ENCODE measurements around the gene RBM25. TPM values are rescaled to one million over a fixed set of nuclear protein-coding genes. Genes with fewer than 3 reads are reported as not detected.
"Not testable (repeated sequence)": the region's sequence is repeated elsewhere in the genome, so short reads cannot be mapped to it uniquely, and the experiment has no call there.

The RBM25 gene
- total RNA-seq, 1 experiment from 2014 or later = 59.7 TPM

- H3K9me3 ChIP-seq (ENCODE audit: control insufficient read depth, insufficient read depth, low read depth, low read length); intact Hi-C loops (cut with micrococcal nuclease; ENCODE audit: unreplicated experiment); H3K4me3 ChIP-seq (ENCODE audit: low read depth in 2 of 2, low read length in 2 of 2); in situ Hi-C loops (cut with HindIII; ENCODE audit: low pct_unique_long_range_greater_than_20kb, low sequenced_read_pairs); H3K27ac ChIP-seq (ENCODE audit: low read length); ATAC-seq; DNase-seq (ENCODE audit: low read depth, low spot score); H3K36me3 ChIP-seq (ENCODE audit: control insufficient read depth, insufficient read depth, low read length); BruUV-seq (replicated peaks); H3K27me3 ChIP-seq (ENCODE audit: control insufficient read depth, insufficient read depth, low read length); H3K4me1 ChIP-seq (ENCODE audit: control insufficient read depth, insufficient read depth, low read length): not testable (repeated sequence)
- ChIA-PET CTCF (interaction anchor here (0.6 kb wide), 1 partner anchor 18 kb away, joined by 4 read pairs; no protein-coding TSS in a partner anchor), POLR2A (interaction anchor here (0.6 kb wide), 1 partner anchor 60 kb away, joined by 13 read pairs; no protein-coding TSS in a partner anchor)
Measured at GRCh38 chr14:73036706-73037450, 21.5 kb upstream of the RBM25 start.

GRCh38 chr14:73047808-73048207, 10.5 kb upstream of the RBM25 start:
- POLR2A ChIA-PET = no interaction called here
- no TSS peak for BruUV-seq (replicated peaks)
- Histone ChIP-seq H3K36me3 (ENCODE audit: control insufficient read depth, insufficient read depth, low read length) (no peaks in the 10 kb centered on the region), H3K9me3 (ENCODE audit: control insufficient read depth, insufficient read depth, low read depth, low read length) (no peaks in the 10 kb centered on the region), H3K4me1 (ENCODE audit: control insufficient read depth, insufficient read depth, low read length) (no peaks in the 10 kb centered on the region), H3K27ac (ENCODE audit: low read length) (no peak overlapping the region), H3K27me3 (ENCODE audit: control insufficient read depth, insufficient read depth, low read length) (no peaks in the 10 kb centered on the region), H3K4me3 (ENCODE audit: low read depth in 2 of 2, low read length in 2 of 2) (no peak overlapping the region)
- ATAC-seq (no peak), DNase-seq (ENCODE audit: low read depth, low spot score) (no peak)
- intact Hi-C loops (cut with micrococcal nuclease; ENCODE audit: unreplicated experiment) = no loop called here
- CTCF ChIA-PET = no interaction called here
- in situ Hi-C loops (cut with HindIII; ENCODE audit: low pct_unique_long_range_greater_than_20kb, low sequenced_read_pairs) = no loop called here
- TF ChIP-seq SIN3A (IDR thresholded peaks at IDR 0.05; ENCODE audit: borderline replicate concordance, insufficient read depth, low read depth, low read length) (no peak), REST (IDR thresholded peaks at IDR 0.05; ENCODE audit: insufficient read depth in 1 of 2, low read depth in 2 of 2, low read length in 1 of 2) (no peak), POLR2AphosphoS5 (IDR thresholded peaks at IDR 0.05; ENCODE audit: low read depth, low read length) (no peak), TCF7L2 (IDR thresholded peaks at IDR 0.05; ENCODE audit: low read depth, low read length) (no peak), CTCF (IDR thresholded peaks at IDR 0.05) (no peak)

- no TSS peak for BruUV-seq (replicated peaks)
- intact Hi-C loops (cut with micrococcal nuclease; ENCODE audit: unreplicated experiment) = no loop called here
- ChIA-PET CTCF (interaction anchor here (0.6 kb wide), 1 partner anchor 31 kb away, joined by 7 read pairs; no protein-coding TSS in a partner anchor), POLR2A (no interaction called here)
- no peaks in the 10 kb centered on the region for H3K27me3 ChIP-seq (ENCODE audit: control insufficient read depth, insufficient read depth, low read length)
- H3K36me3 ChIP-seq (ENCODE audit: control insufficient read depth, insufficient read depth, low read length) = no peaks in the 10 kb centered on the region
- no peaks in the 10 kb centered on the region for H3K4me1 ChIP-seq (ENCODE audit: control insufficient read depth, insufficient read depth, low read length)
- TF ChIP-seq REST (IDR thresholded peaks at IDR 0.05; ENCODE audit: insufficient read depth in 1 of 2, low read depth in 2 of 2, low read length in 1 of 2) (no peak), CTCF (IDR thresholded peaks at IDR 0.05) (no peak), TCF7L2 (IDR thresholded peaks at IDR 0.05; ENCODE audit: low read depth, low read length) (no peak), SIN3A (IDR thresholded peaks at IDR 0.05; ENCODE audit: borderline replicate concordance, insufficient read depth, low read depth, low read length) (no peak), POLR2AphosphoS5 (IDR thresholded peaks at IDR 0.05; ENCODE audit: low read depth, low read length) (no peak)
- no peaks in the 10 kb centered on the region for H3K9me3 ChIP-seq (ENCODE audit: control insufficient read depth, insufficient read depth, low read depth, low read length)
- ATAC-seq = no peak
- H3K27ac ChIP-seq (ENCODE audit: low read length) = no peak overlapping the region
- no peak overlapping the region for H3K4me3 ChIP-seq (ENCODE audit: low read depth in 2 of 2, low read length in 2 of 2)
- no peak for DNase-seq (ENCODE audit: low read depth, low spot score)
- in situ Hi-C loops (cut with HindIII; ENCODE audit: low pct_unique_long_range_greater_than_20kb, low sequenced_read_pairs) = no loop called here
Measured at GRCh38 chr14:73049428-73049827, 8.9 kb upstream of the RBM25 start.
